ENCODE results near the gene DCTN4.

- no peak for TF ChIP-seq POLR2A (IDR thresholded peaks at IDR 0.05; ENCODE audit: low read depth, low read length)
- no peak for TF ChIP-seq TAF1 (IDR thresholded peaks at IDR 0.05; ENCODE audit: low read depth, low read length)
- no peak for TF ChIP-seq POLR2AphosphoS5 (IDR thresholded peaks at IDR 0.05; ENCODE audit: low read depth, low read length)
- TF ChIP-seq PAX5 (IDR thresholded peaks at IDR 0.05; ENCODE audit: insufficient read depth, low read length, severe bottlenecking) = no peak
- no peak for TF ChIP-seq POU2F2 (IDR thresholded peaks at IDR 0.05; ENCODE audit: low read depth, low read length)
- no peak for TF ChIP-seq SPI1 (IDR thresholded peaks at IDR 0.05; ENCODE audit: low read depth, low read length)
Measured at GRCh38 chr5:150771034-150771795, 12.4 kb upstream of the DCTN4 start.

All from GM12891 (cell line).